GM12864 (cell line): Measurements from ENCODE around the gene COX7A2.

Source experiments
- DNase-seq: peaks from one replicate; pipeline ENCODE4 v3.0.0-alpha.2; 2011; ENCODE audit warnings: low read depth
- H3K4me3 ChIP-seq: 2 replicates; pipeline ENCODE4 v1.5.1; 2011; ENCODE audit warnings: mild to moderate bottlenecking, low read depth, low read length, control low read depth
- TF ChIP-seq, protein P1 (sequence below): IDR thresholded peaks from 2 replicates; pipeline ENCODE4 v1.5.1; 2011; ENCODE audit warnings: low read depth, mild to moderate bottlenecking, moderate library complexity, low read length, control low read depth, inconsistent platforms; ENCODE audit errors: missing control alignments

Gene COX7A2

DNA sequence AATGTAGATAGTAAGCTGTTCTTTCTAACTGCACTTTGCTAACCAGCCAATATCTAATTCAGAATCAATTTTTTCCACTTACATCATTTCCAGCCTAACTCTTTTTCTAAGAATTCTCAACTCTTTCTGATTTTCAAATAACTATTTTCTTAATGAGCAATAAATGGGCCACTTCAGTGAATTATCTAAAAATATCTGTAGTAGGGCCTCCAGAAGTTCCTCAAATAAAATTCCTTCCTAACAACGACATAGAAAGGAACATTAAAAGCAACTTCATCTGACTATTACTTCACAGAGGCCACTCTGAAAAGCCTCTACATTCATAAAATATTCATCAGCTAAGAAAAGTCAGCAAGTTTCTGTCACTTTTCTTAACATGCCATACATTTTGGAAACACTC lies 42.6 kb downstream of the COX7A2 start:
- no peak for DNase-seq
- no peak overlapping the region for H3K4me3 ChIP-seq
- TF ChIP-seq, protein P1, sequence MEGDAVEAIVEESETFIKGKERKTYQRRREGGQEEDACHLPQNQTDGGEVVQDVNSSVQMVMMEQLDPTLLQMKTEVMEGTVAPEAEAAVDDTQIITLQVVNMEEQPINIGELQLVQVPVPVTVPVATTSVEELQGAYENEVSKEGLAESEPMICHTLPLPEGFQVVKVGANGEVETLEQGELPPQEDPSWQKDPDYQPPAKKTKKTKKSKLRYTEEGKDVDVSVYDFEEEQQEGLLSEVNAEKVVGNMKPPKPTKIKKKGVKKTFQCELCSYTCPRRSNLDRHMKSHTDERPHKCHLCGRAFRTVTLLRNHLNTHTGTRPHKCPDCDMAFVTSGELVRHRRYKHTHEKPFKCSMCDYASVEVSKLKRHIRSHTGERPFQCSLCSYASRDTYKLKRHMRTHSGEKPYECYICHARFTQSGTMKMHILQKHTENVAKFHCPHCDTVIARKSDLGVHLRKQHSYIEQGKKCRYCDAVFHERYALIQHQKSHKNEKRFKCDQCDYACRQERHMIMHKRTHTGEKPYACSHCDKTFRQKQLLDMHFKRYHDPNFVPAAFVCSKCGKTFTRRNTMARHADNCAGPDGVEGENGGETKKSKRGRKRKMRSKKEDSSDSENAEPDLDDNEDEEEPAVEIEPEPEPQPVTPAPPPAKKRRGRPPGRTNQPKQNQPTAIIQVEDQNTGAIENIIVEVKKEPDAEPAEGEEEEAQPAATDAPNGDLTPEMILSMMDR, result no peak

DNA sequence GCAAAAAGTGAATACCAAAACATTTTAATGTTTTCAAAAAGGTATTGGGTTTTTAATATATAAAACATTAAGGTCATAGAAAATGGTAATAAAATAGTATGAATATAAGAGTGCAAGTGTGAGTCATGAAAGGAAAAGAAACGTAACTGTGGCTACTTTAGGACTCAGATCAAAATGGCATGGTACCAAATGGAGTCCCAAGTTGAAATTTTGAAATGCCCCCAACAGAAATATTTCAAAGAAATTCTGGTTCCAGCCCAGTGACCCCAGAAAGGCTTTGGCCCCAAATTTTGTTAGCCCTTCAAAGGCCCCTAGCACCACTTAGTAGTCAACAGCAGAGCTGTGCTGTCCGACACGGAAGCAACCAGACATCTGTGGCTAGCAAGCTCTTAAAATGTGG lies 43.7 kb downstream of the COX7A2 start:
- no peak overlapping the region for H3K4me3 ChIP-seq
- no peak for DNase-seq
- TF ChIP-seq, protein P1, result no peak

DNA sequence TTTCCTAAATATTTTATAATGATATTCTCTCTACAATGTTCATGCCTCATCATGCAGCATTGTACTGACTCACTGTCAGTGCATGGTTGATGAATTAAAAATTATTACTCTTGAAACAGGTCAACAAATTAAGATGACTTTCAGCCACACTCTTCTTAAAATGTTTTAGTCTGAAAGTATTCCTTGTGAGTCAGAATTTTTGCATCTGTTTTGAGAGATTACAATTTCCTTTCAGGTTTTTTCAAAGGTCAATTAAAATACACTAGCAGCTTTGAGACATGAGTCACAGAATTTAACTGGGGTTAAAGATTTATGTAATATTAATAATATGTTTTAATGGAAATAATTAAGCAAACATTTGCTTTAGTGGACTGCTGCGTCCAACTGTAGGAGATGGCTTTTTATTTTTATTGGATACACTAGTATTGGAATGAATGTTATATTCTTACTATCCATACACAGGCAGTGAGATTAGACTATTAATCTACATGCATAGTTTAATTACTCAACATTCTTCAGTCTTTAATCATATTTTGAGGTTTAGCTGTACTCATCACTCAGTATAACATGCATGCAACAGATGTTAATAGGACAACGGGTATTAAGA lies 47.4 kb downstream of the COX7A2 start:
- H3K4me3 ChIP-seq, result no peak overlapping the region
- no peak for DNase-seq
- TF ChIP-seq, protein P1, result no peak

DNA sequence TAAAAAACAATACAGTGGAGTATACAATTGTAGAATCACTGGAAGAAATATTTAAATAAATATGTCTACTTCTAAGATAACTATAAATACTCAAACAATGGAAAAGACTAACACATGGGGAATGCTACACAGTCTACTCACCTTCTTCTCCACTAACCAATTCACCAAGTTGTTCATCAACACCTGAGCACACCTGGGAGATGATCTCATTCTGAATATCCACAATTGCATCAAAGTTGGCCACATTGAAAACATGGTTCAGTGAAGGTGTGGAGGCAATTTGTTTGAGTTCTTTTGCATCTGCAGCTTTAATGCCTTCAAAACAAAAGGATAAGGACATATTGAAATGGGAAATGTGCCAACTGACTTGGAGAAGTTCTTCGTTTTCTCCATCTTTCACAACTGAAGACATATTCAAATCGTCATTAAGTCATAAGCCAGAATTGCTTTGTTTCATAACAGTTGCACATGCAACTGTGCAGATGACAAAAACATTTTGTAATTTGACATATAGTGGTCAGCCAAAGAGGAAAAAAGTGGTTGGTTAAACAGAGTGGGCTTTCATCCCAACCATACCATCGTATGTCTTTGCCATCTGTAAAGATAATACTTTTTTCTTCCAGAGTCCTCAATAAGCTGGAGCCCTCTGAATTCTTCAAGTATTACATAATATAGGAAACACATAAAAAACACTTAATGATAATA lies 55.2 kb downstream of the COX7A2 start:
- TF ChIP-seq, protein P1, result no peak

More for the DNA sequence above, 55.2 kb downstream of the COX7A2 start:
- no peak for DNase-seq
- H3K4me3 ChIP-seq, result no peak overlapping the region
